H54 (cell line): ENCODE results near the gene GINS1.

ENCODE experiments used
- DNase-seq: peaks from one replicate; pipeline ENCODE4 v3.0.0; 2011; ENCODE audit warnings: low spot score, mixed read lengths; ENCODE audit not compliant: insufficient read length
- FAIRE-seq: peaks from 3 replicates; lab custom pipeline; 2011; peaks lifted over from hg19 to GRCh38; lab: Jason Lieb, UNC
- POLR2A ChIP-seq: IDR thresholded peaks from 2 replicates; pipeline ENCODE4 v1.6.1; 2011; ENCODE audit warnings: low read depth, mild to moderate bottlenecking, low read length

GINS1 gene

GRCh38 chr20:25454153-25454900 lies 46.9 kb downstream of the GINS1 start:
- DNase-seq = no peak
- TF ChIP-seq POLR2A = no peak
- no peak for FAIRE-seq

GRCh38 chr20:25457886-25458680 lies 50.6 kb downstream of the GINS1 start:
- FAIRE-seq (no peak), DNase-seq (no peak)
- TF ChIP-seq POLR2A = no peak

- no peak for TF ChIP-seq POLR2A
- DNase-seq = no peak
- FAIRE-seq = no peak
These were observed 51.8 kb downstream of the GINS1 start for GRCh38 chr20:25459111-25459830.

- FAIRE-seq = no peak
- DNase-seq = no peak
- TF ChIP-seq POLR2A = no peak
These were observed 52.6 kb downstream of the GINS1 start for GRCh38 chr20:25459916-25460535.

GRCh38 chr20:25460566-25461280 lies 53.2 kb downstream of the GINS1 start:
- FAIRE-seq (no peak), DNase-seq (no peak)

GRCh38 chr20:25461281-25461650 lies 53.8 kb downstream of the GINS1 start:
- no peak for TF ChIP-seq POLR2A
- DNase-seq (no peak), FAIRE-seq (no peak)

More at GRCh38 chr20:25460566-25461280, 53.2 kb downstream of the GINS1 start:
- TF ChIP-seq POLR2A = no peak

- FAIRE-seq (no peak), DNase-seq (no peak)
- no peak for TF ChIP-seq POLR2A
These were observed 54.5 kb downstream of the GINS1 start for GRCh38 chr20:25461786-25462545.

GRCh38 chr20:25464501-25465242 lies 57.2 kb downstream of the GINS1 start:
- FAIRE-seq = no peak

GRCh38 chr20:25465243-25466135 lies 58.0 kb downstream of the GINS1 start:
- DNase-seq (no peak), FAIRE-seq (no peak)
- no peak for TF ChIP-seq POLR2A

More at GRCh38 chr20:25464501-25465242, 57.2 kb downstream of the GINS1 start:
- no peak for DNase-seq
- TF ChIP-seq POLR2A = no peak

GRCh38 chr20:25466846-25467245 lies 59.4 kb downstream of the GINS1 start:
- FAIRE-seq = no peak
- no peak for DNase-seq
- no peak for TF ChIP-seq POLR2A

- DNase-seq = no peak
- TF ChIP-seq POLR2A = no peak
- no peak for FAIRE-seq
These were observed 60.0 kb downstream of the GINS1 start for GRCh38 chr20:25467441-25467840.
